Neural progenitor cell (in vitro differentiated cells): Measurements from ENCODE around the gene RCC2. TPM values are rescaled to one million over a fixed set of nuclear protein-coding genes. Genes with fewer than 3 reads are reported as not detected.

Experiments used
- DNase-seq: peaks from one replicate; pipeline ENCODE4 v3.0.0-alpha.2; 2016; ENCODE audit warnings: low spot score
- H2AFZ ChIP-seq: fragments of 200-600 bp; sonication (generic); replicated peaks from 2 replicates; pipeline ENCODE4 v1.6.1; 2016; ENCODE audit warnings: antibody characterized with exemption
- H3F3A ChIP-seq: fragments of 200-600 bp; sonication (generic); 2 replicates; pipeline ENCODE4 v1.6.1; 2016; ENCODE audit warnings: antibody characterized with exemption, low read depth
- H3K27ac ChIP-seq: fragments of 200-600 bp; sonication (generic); 2 replicates; pipeline ENCODE4 v1.5.1; 2016; ENCODE audit warnings: mild to moderate bottlenecking
- H3K27me3 ChIP-seq: fragments of 200-600 bp; sonication (generic); 2 replicates; pipeline ENCODE4 v1.6.1; 2016; ENCODE audit warnings: mild to moderate bottlenecking, moderate library complexity
- H3K36me3 ChIP-seq: fragments of 200-600 bp; sonication (generic); 2 replicates; pipeline ENCODE4 v1.5.1; 2016
- H3K4me1 ChIP-seq: fragments of 200-600 bp; sonication (generic); 2 replicates; pipeline ENCODE4 v1.6.1; 2016; ENCODE audit warnings: mixed run types
- H3K4me2 ChIP-seq: fragments of 200-600 bp; sonication (generic); 2 replicates; pipeline ENCODE4 v1.6.1; 2016
- H3K4me3 ChIP-seq: fragments of 200-600 bp; sonication (generic); 2 replicates; pipeline ENCODE4 v1.5.1; 2016
- H3K79me2 ChIP-seq: fragments of 200-600 bp; sonication (generic); 2 replicates; pipeline ENCODE4 v1.6.1; 2016; ENCODE audit warnings: low read depth
- H3K9ac ChIP-seq: fragments of 200-600 bp; sonication (generic); 2 replicates; pipeline ENCODE4 v1.6.1; 2016
- H3K9me3 ChIP-seq: fragments of 200-600 bp; sonication (generic); 2 replicates; pipeline ENCODE4 v1.5.1; 2016; ENCODE audit warnings: low read depth
- H4K20me1 ChIP-seq: fragments of 200-600 bp; sonication (generic); 2 replicates; pipeline ENCODE4 v1.6.1; 2016; ENCODE audit warnings: low read depth
- H3K27ac Mint-ChIP-seq: 3 replicates; pipeline ENCODE4 v1.8.0; 2021; ENCODE audit warnings: mixed read lengths
- H3K27me3 Mint-ChIP-seq: 2 replicates; pipeline ENCODE4 v1.8.0; 2022; ENCODE audit warnings: low read depth, mild to moderate bottlenecking, inconsistent platforms, moderate library complexity, mixed read lengths; ENCODE audit not compliant: insufficient read depth
- H3K36me3 Mint-ChIP-seq: 3 replicates; pipeline ENCODE4 v1.8.0; 2021; ENCODE audit warnings: mixed read lengths
- H3K4me1 Mint-ChIP-seq: 3 replicates; pipeline ENCODE4 v1.8.0; 2021; ENCODE audit warnings: mixed read lengths
- H3K4me3 Mint-ChIP-seq: 3 replicates; pipeline ENCODE4 v1.8.0; 2021; ENCODE audit warnings: mild to moderate bottlenecking, moderate library complexity, mixed read lengths
- H3K9me3 Mint-ChIP-seq: 3 replicates; pipeline ENCODE4 v1.8.0; 2020; ENCODE audit warnings: mixed read lengths
- EZH2 ChIP-seq: fragments of 200-600 bp; sonication (generic); IDR thresholded peaks from 2 replicates; pipeline ENCODE4 v1.6.1; 2017; ENCODE audit warnings: antibody characterized with exemption, mild to moderate bottlenecking, moderate library complexity
- EZH2phosphoT487 ChIP-seq: fragments of 200-600 bp; sonication (generic); IDR thresholded peaks from 2 replicates; pipeline ENCODE4 v1.6.1; 2017; ENCODE audit warnings: antibody characterized with exemption
- total RNA-seq: library from RNA; depleted of rRNA; stranded (reverse); fragments of >200 nt; gene quantifications from 2 replicates; pipeline ENCODE4 v1.2.3, GENCODE V29; 2015; ENCODE audit warnings: low replicate concordance
- TF ChIP-seq, protein P1 (sequence below): fragments of 200-600 bp; sonication (generic); IDR thresholded peaks from 2 replicates; pipeline ENCODE4 v1.5.1; 2017; ENCODE audit warnings: antibody characterized with exemption, mild to moderate bottlenecking

The RCC2 gene
- total RNA-seq, 1 donor from 2014 or later: 126 TPM

DNA sequence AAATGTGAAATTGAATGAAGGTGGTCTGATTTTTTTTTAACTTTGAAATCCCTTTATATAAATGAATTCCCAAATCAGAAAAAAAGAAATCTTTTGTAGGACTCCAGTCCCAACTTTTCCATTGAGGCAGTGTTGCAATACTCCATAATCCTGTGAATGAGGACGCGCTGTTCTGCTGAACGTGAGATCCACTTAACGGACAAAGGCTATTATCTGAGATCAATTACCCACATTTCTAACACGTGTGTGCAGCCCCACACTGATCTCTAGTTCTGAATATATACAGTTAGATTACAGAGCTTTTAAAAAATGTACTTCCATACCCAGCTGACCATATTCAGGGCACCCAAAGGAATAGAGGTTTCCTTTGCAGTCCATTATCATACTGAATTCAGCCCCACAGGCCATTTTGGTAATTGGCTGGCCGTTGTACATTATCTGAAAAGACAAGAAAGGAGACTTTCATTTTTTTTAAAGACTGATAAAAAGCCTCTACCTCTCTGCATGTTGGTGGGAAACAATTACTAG is 19.0 kb downstream of the RCC2 start:
- Mint-ChIP-seq H3K36me3 (peaks cover 51% of the 10 kb centered on the region), H3K27me3 (no peaks in the 10 kb centered on the region), H3K9me3 (no peaks in the 10 kb centered on the region), H3K27ac (no peak overlapping the region), H3K4me3 (no peak overlapping the region), H3K4me1 (peaks cover 5% of the 10 kb centered on the region)
- Histone ChIP-seq H3K79me2 (peaks cover 59% of the 10 kb centered on the region), H3F3A (peaks cover 25% of the 10 kb centered on the region), H3K9me3 (no peaks in the 10 kb centered on the region), H3K9ac (no peak overlapping the region), H3K4me2 (no peak overlapping the region), H3K36me3 (peaks cover 24% of the 10 kb centered on the region), H2AFZ (no peak overlapping the region), H3K27ac (peak overlapping the region; percentile 13), H3K4me1 (no peaks in the 10 kb centered on the region), H3K4me3 (no peak overlapping the region), H4K20me1 (peaks cover 91% of the 10 kb centered on the region), H3K27me3 (no peaks in the 10 kb centered on the region)
- DNase-seq: no peak
- TF ChIP-seq, protein P1, sequence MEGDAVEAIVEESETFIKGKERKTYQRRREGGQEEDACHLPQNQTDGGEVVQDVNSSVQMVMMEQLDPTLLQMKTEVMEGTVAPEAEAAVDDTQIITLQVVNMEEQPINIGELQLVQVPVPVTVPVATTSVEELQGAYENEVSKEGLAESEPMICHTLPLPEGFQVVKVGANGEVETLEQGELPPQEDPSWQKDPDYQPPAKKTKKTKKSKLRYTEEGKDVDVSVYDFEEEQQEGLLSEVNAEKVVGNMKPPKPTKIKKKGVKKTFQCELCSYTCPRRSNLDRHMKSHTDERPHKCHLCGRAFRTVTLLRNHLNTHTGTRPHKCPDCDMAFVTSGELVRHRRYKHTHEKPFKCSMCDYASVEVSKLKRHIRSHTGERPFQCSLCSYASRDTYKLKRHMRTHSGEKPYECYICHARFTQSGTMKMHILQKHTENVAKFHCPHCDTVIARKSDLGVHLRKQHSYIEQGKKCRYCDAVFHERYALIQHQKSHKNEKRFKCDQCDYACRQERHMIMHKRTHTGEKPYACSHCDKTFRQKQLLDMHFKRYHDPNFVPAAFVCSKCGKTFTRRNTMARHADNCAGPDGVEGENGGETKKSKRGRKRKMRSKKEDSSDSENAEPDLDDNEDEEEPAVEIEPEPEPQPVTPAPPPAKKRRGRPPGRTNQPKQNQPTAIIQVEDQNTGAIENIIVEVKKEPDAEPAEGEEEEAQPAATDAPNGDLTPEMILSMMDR: no peak
- TF ChIP-seq EZH2: no peak
- TF ChIP-seq EZH2phosphoT487: no peak

DNA sequence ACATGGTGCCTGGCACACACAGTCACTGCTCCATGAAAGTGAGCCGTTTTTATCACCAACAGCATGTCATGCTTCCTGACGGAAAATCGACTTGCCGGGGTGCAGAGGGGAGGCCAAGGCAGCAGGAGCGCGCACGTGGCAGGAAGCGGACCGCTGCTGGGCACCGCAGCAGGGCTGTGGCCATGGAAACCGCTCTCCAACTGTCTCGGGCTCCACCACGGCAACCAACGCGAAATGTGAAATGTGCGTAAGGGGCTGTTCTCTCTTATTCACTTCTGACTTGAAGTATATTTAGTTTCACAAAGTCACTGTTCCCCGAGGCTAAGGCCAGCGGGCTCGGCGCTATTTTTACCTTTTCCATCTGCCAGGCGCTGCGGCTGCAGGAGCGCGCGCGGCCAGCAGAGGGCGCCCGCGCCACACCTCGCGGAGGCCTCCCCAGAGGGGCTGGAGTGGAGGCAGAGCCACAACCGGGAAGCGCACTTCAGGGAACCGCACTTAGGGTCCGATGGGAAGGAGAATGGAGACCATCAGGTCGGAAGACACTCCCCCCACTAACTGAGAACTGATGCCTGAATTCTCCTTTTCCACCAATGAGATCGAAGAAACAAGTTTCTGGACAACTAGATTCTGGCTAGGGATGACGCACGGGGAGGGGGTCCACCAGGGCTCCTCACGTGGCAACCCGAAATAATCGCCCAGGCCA is 19.7 kb downstream of the RCC2 start:
- peaks cover 24% of the 10 kb centered on the region for H3K36me3 ChIP-seq
- H3K27ac ChIP-seq: no peak overlapping the region
- no peaks in the 10 kb centered on the region for H3K4me1 ChIP-seq
- no peaks in the 10 kb centered on the region for H3K9me3 ChIP-seq
- H3K79me2 ChIP-seq: peaks cover 58% of the 10 kb centered on the region
- H3K9me3 Mint-ChIP-seq: no peaks in the 10 kb centered on the region
- H4K20me1 ChIP-seq: peaks cover 89% of the 10 kb centered on the region
- H3K27me3 ChIP-seq: no peaks in the 10 kb centered on the region
- H3K9ac ChIP-seq: no peak overlapping the region
- DNase-seq: peak; percentile 82
- H3K4me3 ChIP-seq: no peak overlapping the region
- H2AFZ ChIP-seq: no peak overlapping the region
- no peaks in the 10 kb centered on the region for H3K27me3 Mint-ChIP-seq
- no peak overlapping the region for H3K4me2 ChIP-seq
- H3F3A ChIP-seq: peaks cover 25% of the 10 kb centered on the region
- H3K4me3 Mint-ChIP-seq: no peak overlapping the region
- peaks cover 49% of the 10 kb centered on the region for H3K36me3 Mint-ChIP-seq
- TF ChIP-seq, protein P1: peak; percentile 99
- no peak for TF ChIP-seq EZH2
- peaks cover 5% of the 10 kb centered on the region for H3K4me1 Mint-ChIP-seq
- H3K27ac Mint-ChIP-seq: no peak overlapping the region

- H3K36me3 Mint-ChIP-seq: peaks cover 46% of the 10 kb centered on the region
- H3K9me3 ChIP-seq: no peaks in the 10 kb centered on the region
- no peaks in the 10 kb centered on the region for H3K27me3 ChIP-seq
- peaks cover 24% of the 10 kb centered on the region for H3K36me3 ChIP-seq
- no peak overlapping the region for H3K27ac ChIP-seq
- no peak for TF ChIP-seq EZH2phosphoT487
- TF ChIP-seq, protein P1: no peak
- no peak for TF ChIP-seq EZH2
- no peak overlapping the region for H3K4me3 ChIP-seq
- H3K4me1 Mint-ChIP-seq: peaks cover 5% of the 10 kb centered on the region
- H3K27me3 Mint-ChIP-seq: no peaks in the 10 kb centered on the region
- H3K4me1 ChIP-seq: no peaks in the 10 kb centered on the region
- H3K4me2 ChIP-seq: no peak overlapping the region
- H3K4me3 Mint-ChIP-seq: no peak overlapping the region
- peaks cover 65% of the 10 kb centered on the region for H3K79me2 ChIP-seq
- H2AFZ ChIP-seq: no peak overlapping the region
- H3K27ac Mint-ChIP-seq: no peak overlapping the region
- H3K9me3 Mint-ChIP-seq: no peaks in the 10 kb centered on the region
- H3K9ac ChIP-seq: no peak overlapping the region
- no peak for DNase-seq
- H3F3A ChIP-seq: peaks cover 18% of the 10 kb centered on the region
- H4K20me1 ChIP-seq: peaks cover 75% of the 10 kb centered on the region
Measured at GRCh38 chr1:17416389-17416788, 23.1 kb downstream of the RCC2 start.
